NCI-H146 (cell line): Measurements from ENCODE around the gene COMMD8.
A peak's percentile ranks its signal among the peaks of the same experiment; 100 is the strongest.
"Not testable (repeated sequence)": the region's sequence is repeated elsewhere in the genome, so short reads cannot be mapped to it uniquely, and the experiment has no call there.

Experiments
- DNase-seq: peaks from one replicate; lab custom pipeline; 2025; lab: John Stamatoyannopoulos, UW

The COMMD8 gene

GRCh38 chr4:47463235-47463956, at the start of gene COMMD8:
TSS of gene COMMD8 (minus strand) at chr4:47463702. CDS start at chr4:47463651, 51 bp downstream.
- peak; percentile 98 for DNase-seq

- no peak for DNase-seq
These were observed 47.1 kb upstream of the COMMD8 start for GRCh38 chr4:47510506-47511143.

GRCh38 chr4:47505666-47506065, 42.2 kb upstream of the COMMD8 start:
- DNase-seq, result no peak

- DNase-seq, result no peak
These were observed 41.6 kb upstream of the COMMD8 start for GRCh38 chr4:47505147-47505546.

GRCh38 chr4:47500776-47501175, 37.3 kb upstream of the COMMD8 start:
- no peak for DNase-seq

GRCh38 chr4:47499700-47500099, 36.2 kb upstream of the COMMD8 start:
- DNase-seq, result no peak

GRCh38 chr4:47498899-47499298, 35.4 kb upstream of the COMMD8 start:
- DNase-seq, result no peak

- no peak for DNase-seq
These were observed 30.6 kb upstream of the COMMD8 start for GRCh38 chr4:47494124-47494430.

- DNase-seq, result no peak
These were observed 30.0 kb upstream of the COMMD8 start for GRCh38 chr4:47493238-47494123.

- no peak for DNase-seq
These were observed 27.0 kb upstream of the COMMD8 start for GRCh38 chr4:47490550-47490949.

GRCh38 chr4:47488706-47489105, 25.2 kb upstream of the COMMD8 start:
- DNase-seq, result no peak

- DNase-seq, result not testable (repeated sequence)
These were observed 23.2 kb upstream of the COMMD8 start for GRCh38 chr4:47486727-47487126.

- no peak for DNase-seq
These were observed 22.8 kb upstream of the COMMD8 start for GRCh38 chr4:47486231-47486673.

- no peak for DNase-seq
These were observed 22.3 kb upstream of the COMMD8 start for GRCh38 chr4:47485768-47486167.

- DNase-seq, result peak; percentile 84
These were observed 21.7 kb upstream of the COMMD8 start, which contains the start of gene ATP10D for GRCh38 chr4:47485047-47485692. TSS of gene ATP10D (plus strand) at chr4:47485275. CDS start at chr4:47512541, 27,266 bp downstream.

GRCh38 chr4:47484168-47484567, 20.7 kb upstream of the COMMD8 start:
- DNase-seq, result no peak

- no peak for DNase-seq
These were observed 20.2 kb upstream of the COMMD8 start for GRCh38 chr4:47483745-47484144.

- no peak for DNase-seq
These were observed 18.8 kb upstream of the COMMD8 start for GRCh38 chr4:47482326-47482725.

GRCh38 chr4:47478804-47479203, 15.3 kb upstream of the COMMD8 start:
- DNase-seq, result no peak

- no peak for DNase-seq
These were observed 11.9 kb upstream of the COMMD8 start for GRCh38 chr4:47475411-47475810.

- no peak for DNase-seq
These were observed 11.3 kb upstream of the COMMD8 start for GRCh38 chr4:47474799-47475198.

- DNase-seq, result no peak
These were observed 9.7 kb upstream of the COMMD8 start for GRCh38 chr4:47473141-47473750.
